NCI-H526 (cell line): ENCODE results near the gene KCNQ4.

Experiments used
- DNase-seq, 2 experiments: peaks; one replicate each; lab custom pipeline; 2025; lab: John Stamatoyannopoulos, UW

The KCNQ4 gene

GRCh38 chr1:40840526-40841323 is 57.1 kb downstream of the KCNQ4 start:
- no peak for DNase-seq

- DNase-seq, result no peak
Measured at GRCh38 chr1:40841602-40842001, 58.0 kb downstream of the KCNQ4 start.

- DNase-seq, result no peak
Measured at GRCh38 chr1:40842207-40842606, 58.6 kb downstream of the KCNQ4 start.

GRCh38 chr1:40842691-40843090 is 59.1 kb downstream of the KCNQ4 start:
- no peak for DNase-seq

GRCh38 chr1:40844079-40844478 is 60.5 kb downstream of the KCNQ4 start:
- DNase-seq, result peak; percentile 33 to 68

- DNase-seq, result no peak
Measured at GRCh38 chr1:40844887-40845878, 61.6 kb downstream of the KCNQ4 start.

GRCh38 chr1:40845895-40846294 is 62.3 kb downstream of the KCNQ4 start:
- DNase-seq, result no peak

GRCh38 chr1:40847023-40847745 is 63.6 kb downstream of the KCNQ4 start:
- no peak for DNase-seq

GRCh38 chr1:40848530-40849189 is 65.1 kb downstream of the KCNQ4 start:
- peak; percentile 79 to 95 for DNase-seq

GRCh38 chr1:40849801-40850592 is 66.4 kb downstream of the KCNQ4 start:
- DNase-seq, result peak; percentile 57 to 89

- no peak for DNase-seq
Measured at GRCh38 chr1:40851643-40852042, 68.1 kb downstream of the KCNQ4 start.

GRCh38 chr1:40853113-40853884 is 69.7 kb downstream of the KCNQ4 start:
- DNase-seq, result no peak

GRCh38 chr1:40853885-40854170 is 70.2 kb downstream of the KCNQ4 start:
- no peak for DNase-seq

GRCh38 chr1:40855513-40855912 is 71.9 kb downstream of the KCNQ4 start:
- peak in 1 of 2 experiments; percentile 60 for DNase-seq

- DNase-seq, result no peak
Measured at GRCh38 chr1:40856116-40856515, 72.5 kb downstream of the KCNQ4 start.

GRCh38 chr1:40856656-40857302 is 73.2 kb downstream of the KCNQ4 start:
- DNase-seq, result no peak

GRCh38 chr1:40857737-40858136 is 74.2 kb downstream of the KCNQ4 start:
- DNase-seq, result no peak

- no peak for DNase-seq
Measured at GRCh38 chr1:40858856-40859416, 75.3 kb downstream of the KCNQ4 start.

- peak in 1 of 2 experiments; percentile 16 for DNase-seq
Measured at GRCh38 chr1:40860706-40861223, 77.2 kb downstream of the KCNQ4 start.
